ENCODE data around the gene OOSP3. TPM values are rescaled to one million over a fixed set of nuclear protein-coding genes. Genes with fewer than 3 reads are reported as not detected.
"Not testable (repeated sequence)": the region's sequence is repeated elsewhere in the genome, so short reads cannot be mapped to it uniquely, and the experiment has no call there.

Gene OOSP3
- total RNA-seq, 1 donor from 2014 or later: 0.54 TPM

DNA sequence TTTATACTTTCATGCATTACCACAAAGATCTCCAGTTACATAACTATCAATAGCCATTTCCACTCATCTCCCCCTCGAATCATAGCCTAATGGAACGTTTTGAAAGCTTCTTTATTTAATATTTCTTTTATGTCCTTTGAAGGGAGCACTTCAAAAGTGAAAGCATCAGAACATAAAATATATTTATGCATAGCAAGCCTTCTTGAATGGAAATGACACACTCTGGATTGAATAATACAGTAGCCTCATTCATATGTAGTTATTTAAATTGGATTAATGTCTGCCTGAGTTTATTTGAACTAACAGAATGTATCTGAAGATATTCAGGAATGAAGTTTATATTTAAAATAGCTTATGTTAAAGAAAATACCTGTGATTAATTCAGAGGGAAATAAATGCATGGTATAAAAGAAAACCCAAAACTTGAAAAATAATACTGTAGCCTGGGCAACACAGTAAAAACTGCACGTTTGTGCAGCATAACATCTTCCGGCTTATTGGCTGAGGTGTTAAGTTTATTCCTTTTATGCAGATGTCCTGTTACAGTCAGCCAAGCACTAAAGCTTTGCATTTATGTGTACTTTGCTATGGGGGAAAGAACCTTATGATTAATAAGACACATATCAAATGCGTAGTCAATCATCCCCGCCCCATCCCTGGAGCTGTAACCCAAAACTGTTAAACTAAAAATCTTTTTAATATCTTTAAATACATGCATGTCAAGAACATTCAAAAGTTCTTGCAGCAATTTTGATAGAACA lies 22.0 kb downstream of the OOSP3 start:
- Mint-ChIP-seq H3K9me3 (ENCODE audit: unreplicated experiment) (no peaks in the 10 kb centered on the region), H3K4me1 (ENCODE audit: unreplicated experiment) (peaks cover 25% of the 10 kb centered on the region), H3K36me3 (ENCODE audit: low read depth, unreplicated experiment) (peaks cover 12% of the 10 kb centered on the region), H3K4me3 (ENCODE audit: unreplicated experiment) (no peak overlapping the region), H3K27me3 (ENCODE audit: unreplicated experiment) (no peaks in the 10 kb centered on the region), H3K27ac (ENCODE audit: unreplicated experiment) (peak overlapping the region; percentile 96)
- TF ChIP-seq, protein P1, sequence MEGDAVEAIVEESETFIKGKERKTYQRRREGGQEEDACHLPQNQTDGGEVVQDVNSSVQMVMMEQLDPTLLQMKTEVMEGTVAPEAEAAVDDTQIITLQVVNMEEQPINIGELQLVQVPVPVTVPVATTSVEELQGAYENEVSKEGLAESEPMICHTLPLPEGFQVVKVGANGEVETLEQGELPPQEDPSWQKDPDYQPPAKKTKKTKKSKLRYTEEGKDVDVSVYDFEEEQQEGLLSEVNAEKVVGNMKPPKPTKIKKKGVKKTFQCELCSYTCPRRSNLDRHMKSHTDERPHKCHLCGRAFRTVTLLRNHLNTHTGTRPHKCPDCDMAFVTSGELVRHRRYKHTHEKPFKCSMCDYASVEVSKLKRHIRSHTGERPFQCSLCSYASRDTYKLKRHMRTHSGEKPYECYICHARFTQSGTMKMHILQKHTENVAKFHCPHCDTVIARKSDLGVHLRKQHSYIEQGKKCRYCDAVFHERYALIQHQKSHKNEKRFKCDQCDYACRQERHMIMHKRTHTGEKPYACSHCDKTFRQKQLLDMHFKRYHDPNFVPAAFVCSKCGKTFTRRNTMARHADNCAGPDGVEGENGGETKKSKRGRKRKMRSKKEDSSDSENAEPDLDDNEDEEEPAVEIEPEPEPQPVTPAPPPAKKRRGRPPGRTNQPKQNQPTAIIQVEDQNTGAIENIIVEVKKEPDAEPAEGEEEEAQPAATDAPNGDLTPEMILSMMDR (IDR thresholded peaks at IDR 0.05; ENCODE audit: unreplicated experiment): no peak
- DNase-seq (ENCODE audit: low spot score): no peak

DNA sequence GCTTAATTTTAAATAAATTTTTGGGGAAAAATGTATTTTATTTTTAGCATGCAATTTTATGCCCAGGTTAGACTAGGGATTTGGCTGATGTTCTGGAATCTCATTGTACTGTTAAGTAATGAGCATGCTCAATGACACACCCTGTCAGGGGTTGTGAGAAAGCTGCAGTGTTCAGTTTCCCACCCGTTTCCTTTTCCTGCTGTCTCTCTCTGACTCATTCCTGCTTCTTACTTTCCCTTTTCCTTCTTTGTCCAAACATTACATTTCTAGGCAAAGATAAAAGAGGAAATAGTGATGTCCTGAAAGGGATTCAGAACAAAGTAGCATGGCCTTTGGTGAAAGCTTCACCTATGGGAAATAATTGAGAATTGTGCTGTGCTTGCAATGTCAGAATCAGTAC lies 22.7 kb downstream of the OOSP3 start:
- Mint-ChIP-seq H3K4me3 (ENCODE audit: unreplicated experiment) (no peak overlapping the region), H3K27ac (ENCODE audit: unreplicated experiment) (peak overlapping the region; percentile 96), H3K36me3 (ENCODE audit: low read depth, unreplicated experiment) (peaks cover 12% of the 10 kb centered on the region), H3K4me1 (ENCODE audit: unreplicated experiment) (peaks cover 25% of the 10 kb centered on the region), H3K27me3 (ENCODE audit: unreplicated experiment) (peaks cover 1% of the 10 kb centered on the region), H3K9me3 (ENCODE audit: unreplicated experiment) (no peaks in the 10 kb centered on the region)
- TF ChIP-seq, protein P1 (IDR thresholded peaks at IDR 0.05; ENCODE audit: unreplicated experiment): no peak
- DNase-seq (ENCODE audit: low spot score): peak; percentile 38

DNA sequence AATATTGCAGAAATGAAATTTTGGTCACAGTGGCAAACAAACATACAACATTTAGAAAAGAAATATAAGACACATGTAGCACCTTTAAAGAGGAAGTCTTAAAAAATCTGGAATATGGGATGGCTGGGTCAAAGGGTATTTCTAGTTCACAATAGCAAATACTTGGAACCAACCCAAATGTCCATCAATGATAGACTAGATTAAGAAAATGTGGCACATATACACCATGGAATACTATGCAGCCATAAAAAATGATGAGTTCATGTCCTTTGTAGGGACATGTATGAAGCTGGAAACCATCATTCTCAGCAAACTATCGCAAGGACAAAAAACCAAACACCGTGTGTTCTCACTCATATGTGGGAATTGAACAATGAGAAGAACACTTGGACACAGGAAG lies 25.0 kb downstream of the OOSP3 start:
- H3K27me3 Mint-ChIP-seq (ENCODE audit: unreplicated experiment); H3K27ac Mint-ChIP-seq (ENCODE audit: unreplicated experiment); H3K36me3 Mint-ChIP-seq (ENCODE audit: low read depth, unreplicated experiment); DNase-seq (ENCODE audit: low spot score); H3K9me3 Mint-ChIP-seq (ENCODE audit: unreplicated experiment); H3K4me3 Mint-ChIP-seq (ENCODE audit: unreplicated experiment): not testable (repeated sequence)
- H3K4me1 Mint-ChIP-seq (ENCODE audit: unreplicated experiment): peaks cover 25% of the 10 kb centered on the region

DNA sequence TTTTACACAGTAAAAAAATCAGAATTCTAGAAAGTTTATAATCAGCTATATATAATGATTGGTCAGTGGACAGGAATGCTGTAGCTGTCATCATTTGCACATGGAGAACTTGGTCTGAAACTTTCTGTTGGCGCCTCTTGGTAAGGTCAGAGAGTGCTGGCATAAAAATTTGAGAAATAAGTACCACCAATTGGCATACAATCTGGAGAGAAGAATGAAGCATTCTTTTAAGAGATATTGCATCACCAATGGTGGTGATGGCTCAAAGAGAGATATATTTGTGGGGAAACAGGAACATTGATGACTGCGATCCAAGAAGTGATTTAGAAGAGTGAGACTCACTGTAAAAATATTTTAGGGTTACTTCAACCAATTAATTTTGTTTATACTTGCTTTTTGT lies 39.9 kb downstream of the OOSP3 start:
- Mint-ChIP-seq H3K4me3 (ENCODE audit: unreplicated experiment) (no peak overlapping the region), H3K4me1 (ENCODE audit: unreplicated experiment) (no peaks in the 10 kb centered on the region), H3K9me3 (ENCODE audit: unreplicated experiment) (peaks cover 19% of the 10 kb centered on the region), H3K36me3 (ENCODE audit: low read depth, unreplicated experiment) (peaks cover 37% of the 10 kb centered on the region), H3K27ac (ENCODE audit: unreplicated experiment) (no peak overlapping the region), H3K27me3 (ENCODE audit: unreplicated experiment) (peaks cover 2% of the 10 kb centered on the region)
- DNase-seq (ENCODE audit: low spot score): no peak
- TF ChIP-seq, protein P1 (IDR thresholded peaks at IDR 0.05; ENCODE audit: unreplicated experiment): no peak

DNA sequence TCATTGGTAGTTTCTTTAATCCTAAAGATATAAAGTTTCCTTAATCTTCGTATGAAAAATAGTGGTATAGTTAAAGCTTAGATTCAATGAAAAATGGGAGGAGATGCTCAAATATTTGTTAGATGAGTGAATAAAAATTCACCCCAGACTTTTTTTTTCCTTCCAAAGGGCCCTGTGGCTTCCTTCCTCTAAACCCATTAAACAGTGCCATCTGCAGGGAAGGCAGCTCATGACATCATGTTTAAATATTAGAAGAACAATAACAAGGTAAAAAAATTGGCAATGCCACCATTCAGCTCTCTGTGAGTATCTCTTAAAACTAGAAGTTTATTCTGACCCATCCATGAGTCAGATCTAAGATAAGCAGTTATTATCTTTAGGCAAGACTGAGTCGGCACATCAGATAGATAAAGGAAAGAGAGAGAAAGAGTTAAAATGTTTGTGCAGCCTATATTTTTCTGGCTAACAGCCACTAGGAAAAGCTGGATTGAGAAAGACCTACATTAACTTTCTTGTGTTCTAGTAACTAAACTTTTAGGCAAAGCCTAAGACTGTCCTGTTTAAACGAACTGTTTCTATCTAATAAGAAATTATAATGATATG lies 40.5 kb downstream of the OOSP3 start:
- Mint-ChIP-seq H3K36me3 (ENCODE audit: low read depth, unreplicated experiment) (peaks cover 41% of the 10 kb centered on the region), H3K4me1 (ENCODE audit: unreplicated experiment) (no peaks in the 10 kb centered on the region), H3K27me3 (ENCODE audit: unreplicated experiment) (peaks cover 2% of the 10 kb centered on the region), H3K9me3 (ENCODE audit: unreplicated experiment) (peaks cover 23% of the 10 kb centered on the region), H3K4me3 (ENCODE audit: unreplicated experiment) (no peak overlapping the region), H3K27ac (ENCODE audit: unreplicated experiment) (no peak overlapping the region)
- TF ChIP-seq, protein P1 (IDR thresholded peaks at IDR 0.05; ENCODE audit: unreplicated experiment): peak; percentile 61
- DNase-seq (ENCODE audit: low spot score): peak; percentile 50
